ENCODE data around the gene RAD51B.
"Not testable (repeated sequence)": the region's sequence is repeated elsewhere in the genome, so short reads cannot be mapped to it uniquely, and the experiment has no call there.

The RAD51B gene

GRCh38 chr14:68241862-68242487, 422.4 kb downstream of the RAD51B start:
- no peak for DNase-seq

- no peak for DNase-seq
Measured at GRCh38 chr14:68243450-68244010, 424.0 kb downstream of the RAD51B start.

GRCh38 chr14:68244262-68244980, 424.8 kb downstream of the RAD51B start:
- DNase-seq = no peak

GRCh38 chr14:68245146-68246073, 425.8 kb downstream of the RAD51B start:
- no peak for DNase-seq

GRCh38 chr14:68246074-68246785, 426.7 kb downstream of the RAD51B start:
- DNase-seq = no peak

- DNase-seq = no peak
Measured at GRCh38 chr14:68246786-68247105, 427.2 kb downstream of the RAD51B start.

GRCh38 chr14:68247274-68247673, 427.7 kb downstream of the RAD51B start:
- DNase-seq = no peak

GRCh38 chr14:68247676-68248268, 428.2 kb downstream of the RAD51B start:
- DNase-seq = no peak

- DNase-seq = peak; percentile 29
Measured at GRCh38 chr14:68248481-68249255, 429.1 kb downstream of the RAD51B start.

GRCh38 chr14:68249661-68250451, 430.3 kb downstream of the RAD51B start:
- DNase-seq = no peak

GRCh38 chr14:68250927-68251768, 431.6 kb downstream of the RAD51B start:
- DNase-seq = no peak

GRCh38 chr14:68251769-68252100, 432.2 kb downstream of the RAD51B start:
- no peak for DNase-seq

GRCh38 chr14:68253160-68253780, 433.7 kb downstream of the RAD51B start:
- no peak for DNase-seq

- DNase-seq = no peak
Measured at GRCh38 chr14:68253878-68254528, 434.4 kb downstream of the RAD51B start.

GRCh38 chr14:68254669-68255527, 435.3 kb downstream of the RAD51B start:
- DNase-seq = no peak

GRCh38 chr14:68255693-68256178, 436.2 kb downstream of the RAD51B start:
- no peak for DNase-seq

- DNase-seq = no peak
Measured at GRCh38 chr14:68257969-68258368, 438.4 kb downstream of the RAD51B start.

- DNase-seq = not testable (repeated sequence)
Measured at GRCh38 chr14:68258995-68259394, 439.4 kb downstream of the RAD51B start.
